Upper lobe of right lung (tissue), 1 donor: Measurements from ENCODE around the gene HMCN1. TPM values are rescaled to one million over a fixed set of nuclear protein-coding genes. Genes with fewer than 3 reads are reported as not detected.

Experiments
- ATAC-seq: fragments of 200-7000 bp; cut with Tn5 transposase; one replicate; pipeline ENCODE4 v1.9.1; 2020; ENCODE audit warnings: mild to moderate bottlenecking, moderate library complexity
- DNase-seq: peaks from one replicate; pipeline ENCODE4 v3.0.0-alpha.2; 2020
- H3K27ac ChIP-seq: fragments of 200-600 bp; one replicate; pipeline ENCODE4 v1.8.0; 2022
- H3K27me3 ChIP-seq: fragments of 200-600 bp; one replicate; pipeline ENCODE4 v1.8.0; 2022; ENCODE audit warnings: mild to moderate bottlenecking
- H3K36me3 ChIP-seq: fragments of 200-600 bp; one replicate; pipeline ENCODE4 v1.8.0; 2022
- H3K4me1 ChIP-seq: fragments of 200-600 bp; one replicate; pipeline ENCODE4 v1.8.0; 2022
- H3K4me3 ChIP-seq: fragments of 200-600 bp; one replicate; pipeline ENCODE4 v1.8.0; 2022; ENCODE audit warnings: mild to moderate bottlenecking
- H3K9me3 ChIP-seq: fragments of 200-600 bp; one replicate; pipeline ENCODE4 v1.8.0; 2022
- intact Hi-C: fragments of 100-400 bp; cut with DNase I; formaldehyde crosslinking; loops from one replicate; pipeline ENCODE4 v1.11.0; 2022
- total RNA-seq: library from RNA; stranded (reverse); fragmentation: NEBNext Ultra II Directional; extraction: Animal tissue kit (Norgen Biotek cat#: 25700); gene quantifications from one replicate; pipeline ENCODE4 v1.2.1, GENCODE V29; 2021
- TF ChIP-seq, protein P1 (sequence below): fragments of 200-600 bp; IDR thresholded peaks from one replicate; pipeline ENCODE4 v1.8.0; 2022; ENCODE audit warnings: antibody characterized with exemption
- donor health status: DM: no; HTN: yes; CAD: no; lungs with severe emphysema.

HMCN1 gene
- total RNA-seq, 1 donor from 2014 or later: 45.4 TPM

DNA sequence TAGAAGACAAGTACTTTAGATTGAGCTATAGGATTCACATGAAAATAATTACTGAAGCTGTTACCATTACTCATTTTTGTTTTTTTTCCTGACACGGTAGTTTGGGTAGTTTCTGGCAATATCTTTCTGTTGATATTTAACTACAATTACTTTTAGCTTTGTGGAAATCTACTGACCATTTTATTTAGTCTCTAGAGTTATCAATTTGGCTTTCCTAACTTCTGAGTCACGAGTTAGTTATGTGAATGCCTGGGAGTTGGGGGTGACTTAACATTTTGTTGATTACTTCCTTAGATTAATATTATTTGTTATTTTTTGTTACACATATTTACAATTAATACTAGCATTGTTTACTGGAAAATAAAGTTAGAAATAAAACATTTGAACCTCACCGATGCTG is 160.6 kb downstream of the HMCN1 start:
- TF ChIP-seq, protein P1, sequence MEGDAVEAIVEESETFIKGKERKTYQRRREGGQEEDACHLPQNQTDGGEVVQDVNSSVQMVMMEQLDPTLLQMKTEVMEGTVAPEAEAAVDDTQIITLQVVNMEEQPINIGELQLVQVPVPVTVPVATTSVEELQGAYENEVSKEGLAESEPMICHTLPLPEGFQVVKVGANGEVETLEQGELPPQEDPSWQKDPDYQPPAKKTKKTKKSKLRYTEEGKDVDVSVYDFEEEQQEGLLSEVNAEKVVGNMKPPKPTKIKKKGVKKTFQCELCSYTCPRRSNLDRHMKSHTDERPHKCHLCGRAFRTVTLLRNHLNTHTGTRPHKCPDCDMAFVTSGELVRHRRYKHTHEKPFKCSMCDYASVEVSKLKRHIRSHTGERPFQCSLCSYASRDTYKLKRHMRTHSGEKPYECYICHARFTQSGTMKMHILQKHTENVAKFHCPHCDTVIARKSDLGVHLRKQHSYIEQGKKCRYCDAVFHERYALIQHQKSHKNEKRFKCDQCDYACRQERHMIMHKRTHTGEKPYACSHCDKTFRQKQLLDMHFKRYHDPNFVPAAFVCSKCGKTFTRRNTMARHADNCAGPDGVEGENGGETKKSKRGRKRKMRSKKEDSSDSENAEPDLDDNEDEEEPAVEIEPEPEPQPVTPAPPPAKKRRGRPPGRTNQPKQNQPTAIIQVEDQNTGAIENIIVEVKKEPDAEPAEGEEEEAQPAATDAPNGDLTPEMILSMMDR: no peak
- no peaks in the 10 kb centered on the region for H3K27me3 ChIP-seq
- no peak overlapping the region for H3K27ac ChIP-seq
- no peaks in the 10 kb centered on the region for H3K4me1 ChIP-seq
- H3K9me3 ChIP-seq: no peaks in the 10 kb centered on the region
- no peak for ATAC-seq
- intact Hi-C loops: no loop called here
- no peak overlapping the region for H3K4me3 ChIP-seq
- H3K36me3 ChIP-seq: no peaks in the 10 kb centered on the region
- DNase-seq: no peak

DNA sequence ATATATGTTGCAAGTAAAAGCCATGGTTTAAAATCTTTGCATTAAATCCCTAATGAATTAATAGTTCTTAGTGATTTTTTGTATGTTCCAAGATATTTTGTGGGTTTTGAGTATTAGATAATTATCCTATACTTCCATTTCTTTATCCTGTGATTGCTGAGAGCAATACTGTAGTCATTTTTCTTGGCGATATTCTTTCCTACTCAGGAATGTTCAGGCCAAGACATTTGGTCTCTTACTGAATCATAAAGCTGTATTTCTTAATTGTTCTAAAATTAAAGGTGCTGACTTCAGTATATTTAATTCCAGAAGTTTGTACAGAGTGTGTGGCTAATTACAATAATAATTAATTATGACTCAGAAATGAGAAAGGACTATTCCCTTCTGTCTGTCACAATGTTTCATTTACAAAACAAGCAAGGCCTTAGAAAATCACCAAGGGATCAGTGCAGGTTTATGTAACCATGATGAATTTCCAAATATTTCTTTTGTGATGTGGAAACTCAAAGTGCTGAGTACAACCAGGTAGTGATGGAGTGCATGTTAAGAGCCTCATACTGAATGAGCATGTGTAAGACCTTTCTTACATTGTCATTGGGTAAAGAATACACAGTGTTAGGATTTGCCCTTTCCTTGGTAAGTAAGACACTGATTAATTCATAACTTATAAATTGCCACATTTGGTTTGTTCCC is 161.2 kb downstream of the HMCN1 start:
- no peak for ATAC-seq
- TF ChIP-seq, protein P1: no peak
- H3K36me3 ChIP-seq: no peaks in the 10 kb centered on the region
- no peaks in the 10 kb centered on the region for H3K27me3 ChIP-seq
- intact Hi-C loops: no loop called here
- DNase-seq: no peak
- H3K9me3 ChIP-seq: no peaks in the 10 kb centered on the region
- H3K4me1 ChIP-seq: no peaks in the 10 kb centered on the region
- H3K27ac ChIP-seq: no peak overlapping the region
- H3K4me3 ChIP-seq: no peak overlapping the region

GRCh38 chr1:185896863-185897262 is 162.7 kb downstream of the HMCN1 start:
- no peak overlapping the region for H3K4me3 ChIP-seq
- DNase-seq: no peak
- H3K4me1 ChIP-seq: no peaks in the 10 kb centered on the region
- H3K9me3 ChIP-seq: no peaks in the 10 kb centered on the region
- TF ChIP-seq, protein P1: no peak
- no peaks in the 10 kb centered on the region for H3K36me3 ChIP-seq
- no peaks in the 10 kb centered on the region for H3K27me3 ChIP-seq
- H3K27ac ChIP-seq: no peak overlapping the region
- intact Hi-C loops: no loop called here
- ATAC-seq: no peak

DNA sequence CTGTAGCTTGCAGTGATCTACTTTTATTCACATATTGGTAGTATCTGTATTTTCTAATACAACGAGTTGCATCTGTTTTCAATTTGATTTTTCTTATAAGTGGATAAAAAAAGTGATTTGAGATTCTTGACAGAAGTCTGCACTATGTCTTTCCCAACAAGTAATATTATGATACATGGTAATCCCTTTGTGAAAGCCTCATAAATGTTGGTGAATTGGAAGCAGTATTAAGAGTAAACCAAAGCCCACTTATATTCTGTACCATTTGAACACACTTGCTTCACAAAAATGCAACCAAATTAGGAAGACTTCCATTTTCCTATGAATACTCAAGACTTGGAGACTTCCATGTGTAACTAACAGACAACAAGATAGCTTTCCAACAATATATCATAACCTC is 172.0 kb downstream of the HMCN1 start:
- DNase-seq (no peak), ATAC-seq (no peak)
- Histone ChIP-seq H3K27ac (no peak overlapping the region), H3K27me3 (no peaks in the 10 kb centered on the region), H3K4me1 (no peaks in the 10 kb centered on the region), H3K36me3 (no peaks in the 10 kb centered on the region), H3K9me3 (no peaks in the 10 kb centered on the region), H3K4me3 (no peak overlapping the region)
- TF ChIP-seq, protein P1: no peak
- intact Hi-C loops: no loop called here

DNA sequence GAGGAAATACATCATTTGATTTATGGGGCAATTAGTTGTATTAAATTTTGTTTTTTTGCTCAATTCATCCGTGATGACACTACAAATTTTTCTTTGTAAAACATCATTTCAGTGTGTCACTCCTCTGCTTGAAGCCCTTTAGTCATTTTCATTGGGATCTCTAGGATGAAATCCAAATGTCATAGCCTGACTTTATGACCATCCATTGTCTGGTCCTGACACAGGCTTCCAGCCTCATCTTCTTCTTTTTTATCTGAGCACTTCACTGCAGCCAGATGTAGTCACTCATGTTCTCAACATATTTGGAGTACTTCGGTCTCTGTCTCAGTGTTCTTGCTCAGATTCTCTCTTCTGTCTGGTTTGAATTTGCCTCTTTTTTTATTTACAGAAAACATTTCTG is 173.1 kb downstream of the HMCN1 start:
- no peaks in the 10 kb centered on the region for H3K36me3 ChIP-seq
- no peak for ATAC-seq
- no peaks in the 10 kb centered on the region for H3K4me1 ChIP-seq
- intact Hi-C loops: no loop called here
- TF ChIP-seq, protein P1: no peak
- no peak overlapping the region for H3K27ac ChIP-seq
- no peak overlapping the region for H3K4me3 ChIP-seq
- DNase-seq: no peak
- H3K9me3 ChIP-seq: no peaks in the 10 kb centered on the region
- no peaks in the 10 kb centered on the region for H3K27me3 ChIP-seq

- H3K4me1 ChIP-seq: no peaks in the 10 kb centered on the region
- no peak for DNase-seq
- no peaks in the 10 kb centered on the region for H3K27me3 ChIP-seq
- H3K36me3 ChIP-seq: no peaks in the 10 kb centered on the region
- H3K4me3 ChIP-seq: no peak overlapping the region
- intact Hi-C loops: no loop called here
- TF ChIP-seq, protein P1: no peak
- ATAC-seq: no peak
- no peaks in the 10 kb centered on the region for H3K9me3 ChIP-seq
- no peak overlapping the region for H3K27ac ChIP-seq
These were observed 177.8 kb downstream of the HMCN1 start for GRCh38 chr1:185911978-185912377.
